ENCODE measurements around the gene CNNM3.

CNNM3 gene

GRCh38 chr2:96832754-96833507 is 16.9 kb downstream of the CNNM3 start:
- TF ChIP-seq CTCF (IDR thresholded peaks at IDR 0.05; ENCODE audit: low read depth, low read length): no peak
- TF ChIP-seq EZH2phosphoT487 (IDR thresholded peaks at IDR 0.05; ENCODE audit: low read depth): no peak

GRCh38 chr2:96835830-96836229 is 19.8 kb downstream of the CNNM3 start:
- H3K27me3 ChIP-seq (ENCODE audit: low read depth, low read length): no peaks in the 10 kb centered on the region
- H3K9me3 ChIP-seq (ENCODE audit: insufficient read depth, low read length): no peaks in the 10 kb centered on the region
- no peak overlapping the region for H2AFZ ChIP-seq (ENCODE audit: low read depth, low read length)
- H3K36me3 ChIP-seq (replicated peaks; ENCODE audit: low read depth, low read length): peaks cover 13% of the 10 kb centered on the region
- H3K4me2 ChIP-seq (ENCODE audit: low read length): no peak overlapping the region
- H3K79me2 ChIP-seq (ENCODE audit: low read length): no peaks in the 10 kb centered on the region
- no peaks in the 10 kb centered on the region for H4K20me1 ChIP-seq (ENCODE audit: insufficient read depth, low read length)
- no peaks in the 10 kb centered on the region for H3K4me1 ChIP-seq (ENCODE audit: low read length)
- TF ChIP-seq EZH2phosphoT487 (IDR thresholded peaks at IDR 0.05; ENCODE audit: low read depth): no peak
- TF ChIP-seq CTCF (IDR thresholded peaks at IDR 0.05; ENCODE audit: low read depth, low read length): no peak
- H3K9ac ChIP-seq (ENCODE audit: low read length): no peak overlapping the region
- H3K27ac ChIP-seq (ENCODE audit: low read length): no peak overlapping the region
- no peak overlapping the region for H3K4me3 ChIP-seq (ENCODE audit: low read length)

More at GRCh38 chr2:96832754-96833507, 16.9 kb downstream of the CNNM3 start:
- no peak overlapping the region for H2AFZ ChIP-seq (ENCODE audit: low read depth, low read length)
- no peak overlapping the region for H3K4me3 ChIP-seq (ENCODE audit: low read length)
- H3K9me3 ChIP-seq (ENCODE audit: insufficient read depth, low read length): no peaks in the 10 kb centered on the region
- H3K79me2 ChIP-seq (ENCODE audit: low read length): no peaks in the 10 kb centered on the region
- no peaks in the 10 kb centered on the region for H4K20me1 ChIP-seq (ENCODE audit: insufficient read depth, low read length)
- no peak overlapping the region for H3K9ac ChIP-seq (ENCODE audit: low read length)
- H3K36me3 ChIP-seq (replicated peaks; ENCODE audit: low read depth, low read length): peaks cover 30% of the 10 kb centered on the region
- H3K4me2 ChIP-seq (ENCODE audit: low read length): no peak overlapping the region
- no peaks in the 10 kb centered on the region for H3K4me1 ChIP-seq (ENCODE audit: low read length)
- no peaks in the 10 kb centered on the region for H3K27me3 ChIP-seq (ENCODE audit: low read depth, low read length)
- no peak overlapping the region for H3K27ac ChIP-seq (ENCODE audit: low read length)

GRCh38 chr2:96837575-96837974 is 21.5 kb downstream of the CNNM3 start:
- no peak overlapping the region for H3K4me2 ChIP-seq (ENCODE audit: low read length)
- no peak overlapping the region for H2AFZ ChIP-seq (ENCODE audit: low read depth, low read length)
- no peaks in the 10 kb centered on the region for H3K4me1 ChIP-seq (ENCODE audit: low read length)
- no peaks in the 10 kb centered on the region for H4K20me1 ChIP-seq (ENCODE audit: insufficient read depth, low read length)
- no peaks in the 10 kb centered on the region for H3K9me3 ChIP-seq (ENCODE audit: insufficient read depth, low read length)
- H3K27me3 ChIP-seq (ENCODE audit: low read depth, low read length): no peaks in the 10 kb centered on the region
- no peak overlapping the region for H3K27ac ChIP-seq (ENCODE audit: low read length)
- H3K4me3 ChIP-seq (ENCODE audit: low read length): no peak overlapping the region
- TF ChIP-seq EZH2phosphoT487 (IDR thresholded peaks at IDR 0.05; ENCODE audit: low read depth) (no peak), CTCF (IDR thresholded peaks at IDR 0.05; ENCODE audit: low read depth, low read length) (no peak)
- H3K36me3 ChIP-seq (replicated peaks; ENCODE audit: low read depth, low read length): peaks cover 9% of the 10 kb centered on the region
- no peak overlapping the region for H3K9ac ChIP-seq (ENCODE audit: low read length)
- H3K79me2 ChIP-seq (ENCODE audit: low read length): no peaks in the 10 kb centered on the region

GRCh38 chr2:96838345-96839292 is 22.6 kb downstream of the CNNM3 start:
- no peaks in the 10 kb centered on the region for H3K79me2 ChIP-seq (ENCODE audit: low read length)
- no peak overlapping the region for H3K9ac ChIP-seq (ENCODE audit: low read length)
- H3K4me2 ChIP-seq (ENCODE audit: low read length): no peak overlapping the region
- H3K27me3 ChIP-seq (ENCODE audit: low read depth, low read length): no peaks in the 10 kb centered on the region
- no peaks in the 10 kb centered on the region for H4K20me1 ChIP-seq (ENCODE audit: insufficient read depth, low read length)
- H3K4me1 ChIP-seq (ENCODE audit: low read length): no peaks in the 10 kb centered on the region
- H2AFZ ChIP-seq (ENCODE audit: low read depth, low read length): no peak overlapping the region
- H3K9me3 ChIP-seq (ENCODE audit: insufficient read depth, low read length): no peaks in the 10 kb centered on the region
- TF ChIP-seq CTCF (IDR thresholded peaks at IDR 0.05; ENCODE audit: low read depth, low read length) (no peak), EZH2phosphoT487 (IDR thresholded peaks at IDR 0.05; ENCODE audit: low read depth) (no peak)
- H3K36me3 ChIP-seq (replicated peaks; ENCODE audit: low read depth, low read length): peaks cover 9% of the 10 kb centered on the region
- no peak overlapping the region for H3K27ac ChIP-seq (ENCODE audit: low read length)
- H3K4me3 ChIP-seq (ENCODE audit: low read length): no peak overlapping the region
